Hepatocyte (in vitro differentiated cells): Measurements from ENCODE around the gene PGC.

ENCODE experiments used
- EZH2 ChIP-seq: fragments of 200-600 bp; sonication (generic); IDR thresholded peaks from 2 replicates; pipeline ENCODE4 v1.6.1; 2016; ENCODE audit warnings: antibody characterized with exemption, mild to moderate bottlenecking, borderline replicate concordance
- EZH2phosphoT487 ChIP-seq: fragments of 200-600 bp; sonication (generic); IDR thresholded peaks from one replicate; pipeline ENCODE4 v1.6.1; 2018; ENCODE audit warnings: antibody characterized with exemption, mild to moderate bottlenecking, low read depth, moderate library complexity; ENCODE audit not compliant: unreplicated experiment, severe bottlenecking
- TF ChIP-seq, protein P1 (sequence below): fragments of 200-600 bp; sonication (generic); IDR thresholded peaks from 2 replicates; pipeline ENCODE4 v1.5.1; 2016; ENCODE audit warnings: antibody characterized with exemption, mild to moderate bottlenecking; ENCODE audit not compliant: poor library complexity

DNA sequence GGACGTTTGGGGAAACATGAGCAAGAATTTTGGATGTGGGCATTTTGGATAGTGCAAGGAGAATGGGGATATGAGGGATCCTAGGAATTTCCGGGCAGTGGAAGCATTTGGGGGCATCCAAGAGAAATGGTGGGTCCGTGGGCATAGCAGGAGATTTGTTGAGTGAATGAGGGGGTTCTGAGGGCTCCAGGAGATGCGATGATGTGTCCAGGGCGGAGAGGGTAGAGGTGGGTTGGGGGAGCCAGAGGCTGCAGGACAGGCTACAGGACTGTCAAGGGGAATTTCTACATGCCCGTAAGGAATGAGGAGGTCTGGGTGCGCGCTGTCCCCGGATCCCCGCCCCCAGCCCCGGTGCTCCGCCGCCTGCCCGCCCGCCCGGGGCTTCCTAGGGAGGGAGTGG, 32.1 kb upstream of the PGC start:
- TF ChIP-seq EZH2 = no peak
- TF ChIP-seq, protein P1, sequence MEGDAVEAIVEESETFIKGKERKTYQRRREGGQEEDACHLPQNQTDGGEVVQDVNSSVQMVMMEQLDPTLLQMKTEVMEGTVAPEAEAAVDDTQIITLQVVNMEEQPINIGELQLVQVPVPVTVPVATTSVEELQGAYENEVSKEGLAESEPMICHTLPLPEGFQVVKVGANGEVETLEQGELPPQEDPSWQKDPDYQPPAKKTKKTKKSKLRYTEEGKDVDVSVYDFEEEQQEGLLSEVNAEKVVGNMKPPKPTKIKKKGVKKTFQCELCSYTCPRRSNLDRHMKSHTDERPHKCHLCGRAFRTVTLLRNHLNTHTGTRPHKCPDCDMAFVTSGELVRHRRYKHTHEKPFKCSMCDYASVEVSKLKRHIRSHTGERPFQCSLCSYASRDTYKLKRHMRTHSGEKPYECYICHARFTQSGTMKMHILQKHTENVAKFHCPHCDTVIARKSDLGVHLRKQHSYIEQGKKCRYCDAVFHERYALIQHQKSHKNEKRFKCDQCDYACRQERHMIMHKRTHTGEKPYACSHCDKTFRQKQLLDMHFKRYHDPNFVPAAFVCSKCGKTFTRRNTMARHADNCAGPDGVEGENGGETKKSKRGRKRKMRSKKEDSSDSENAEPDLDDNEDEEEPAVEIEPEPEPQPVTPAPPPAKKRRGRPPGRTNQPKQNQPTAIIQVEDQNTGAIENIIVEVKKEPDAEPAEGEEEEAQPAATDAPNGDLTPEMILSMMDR = no peak
- no peak for TF ChIP-seq EZH2phosphoT487
